ENCODE measurements around the gene CHCHD3. TPM values are rescaled to one million over a fixed set of nuclear protein-coding genes. Genes with fewer than 3 reads are reported as not detected.

CHCHD3 gene
- total RNA-seq, 1 experiment from 2014 or later, result 89.9 TPM

DNA sequence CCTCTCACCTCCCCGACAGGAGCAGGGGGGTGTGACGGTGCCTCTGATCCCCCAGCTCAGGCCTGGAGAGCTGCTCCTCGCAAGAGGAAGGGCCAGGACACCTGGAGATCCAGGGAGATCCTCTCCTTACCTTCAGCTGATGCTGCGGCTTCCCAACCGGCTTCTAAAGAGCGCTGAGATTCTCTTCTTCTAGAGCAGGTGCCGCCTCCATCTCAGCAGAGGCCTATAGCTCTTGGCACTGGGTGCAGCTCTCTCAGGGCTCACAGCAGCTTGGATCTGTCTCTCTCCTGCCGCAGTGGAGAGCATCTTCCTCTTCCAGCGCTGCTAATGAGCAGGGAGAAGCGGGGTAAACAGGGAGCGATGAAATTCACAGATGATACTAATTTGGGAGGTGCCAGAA, 316.0 kb downstream of the CHCHD3 start:
- intact Hi-C loops (cut with micrococcal nuclease; ENCODE audit: unreplicated experiment), result no loop called here
- no peak overlapping the region for H3K27ac Mint-ChIP-seq (ENCODE audit: unreplicated experiment)
- peaks cover 20% of the 10 kb centered on the region for H3K27me3 Mint-ChIP-seq (ENCODE audit: unreplicated experiment)
- H3K36me3 Mint-ChIP-seq (ENCODE audit: insufficient read depth, unreplicated experiment), result no peaks in the 10 kb centered on the region
- CTCF ChIA-PET, result no interaction called here
- BruUV-seq (replicated peaks), result no TSS peak
- no peak for DNase-seq
- no peaks in the 10 kb centered on the region for H3K4me1 Mint-ChIP-seq (ENCODE audit: low read depth, unreplicated experiment)
- TF ChIP-seq, protein P1, sequence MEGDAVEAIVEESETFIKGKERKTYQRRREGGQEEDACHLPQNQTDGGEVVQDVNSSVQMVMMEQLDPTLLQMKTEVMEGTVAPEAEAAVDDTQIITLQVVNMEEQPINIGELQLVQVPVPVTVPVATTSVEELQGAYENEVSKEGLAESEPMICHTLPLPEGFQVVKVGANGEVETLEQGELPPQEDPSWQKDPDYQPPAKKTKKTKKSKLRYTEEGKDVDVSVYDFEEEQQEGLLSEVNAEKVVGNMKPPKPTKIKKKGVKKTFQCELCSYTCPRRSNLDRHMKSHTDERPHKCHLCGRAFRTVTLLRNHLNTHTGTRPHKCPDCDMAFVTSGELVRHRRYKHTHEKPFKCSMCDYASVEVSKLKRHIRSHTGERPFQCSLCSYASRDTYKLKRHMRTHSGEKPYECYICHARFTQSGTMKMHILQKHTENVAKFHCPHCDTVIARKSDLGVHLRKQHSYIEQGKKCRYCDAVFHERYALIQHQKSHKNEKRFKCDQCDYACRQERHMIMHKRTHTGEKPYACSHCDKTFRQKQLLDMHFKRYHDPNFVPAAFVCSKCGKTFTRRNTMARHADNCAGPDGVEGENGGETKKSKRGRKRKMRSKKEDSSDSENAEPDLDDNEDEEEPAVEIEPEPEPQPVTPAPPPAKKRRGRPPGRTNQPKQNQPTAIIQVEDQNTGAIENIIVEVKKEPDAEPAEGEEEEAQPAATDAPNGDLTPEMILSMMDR (IDR thresholded peaks at IDR 0.05; ENCODE audit: unreplicated experiment), result no peak
- no peak overlapping the region for H3K4me3 Mint-ChIP-seq (ENCODE audit: low read depth, unreplicated experiment)
- H3K9me3 Mint-ChIP-seq (ENCODE audit: low read depth, unreplicated experiment), result peaks cover 4% of the 10 kb centered on the region

DNA sequence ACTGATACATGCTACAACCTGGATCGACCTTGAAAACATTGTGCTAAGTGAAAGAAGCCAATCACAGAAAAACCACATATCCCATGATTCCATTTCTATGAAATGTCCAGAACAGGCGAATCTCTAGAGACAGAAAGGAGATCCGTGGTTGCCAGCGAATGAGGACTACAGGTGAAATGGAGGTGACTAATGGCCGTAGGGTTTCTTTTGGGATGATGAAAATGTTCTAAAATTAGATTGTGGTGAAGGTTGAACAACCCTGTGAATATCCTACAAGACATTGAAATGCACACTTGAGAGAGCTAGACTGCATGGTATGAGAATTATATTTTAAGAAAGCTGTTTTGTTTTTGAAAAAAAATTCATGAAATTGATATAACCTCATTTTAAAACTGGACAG, 317.1 kb downstream of the CHCHD3 start:
- H3K36me3 Mint-ChIP-seq (ENCODE audit: insufficient read depth, unreplicated experiment), result no peaks in the 10 kb centered on the region
- H3K4me3 Mint-ChIP-seq (ENCODE audit: low read depth, unreplicated experiment), result no peak overlapping the region
- no peak for DNase-seq
- BruUV-seq (replicated peaks), result no TSS peak
- H3K27me3 Mint-ChIP-seq (ENCODE audit: unreplicated experiment), result peaks cover 20% of the 10 kb centered on the region
- H3K4me1 Mint-ChIP-seq (ENCODE audit: low read depth, unreplicated experiment), result no peaks in the 10 kb centered on the region
- CTCF ChIA-PET, result no interaction called here
- peaks cover 4% of the 10 kb centered on the region for H3K9me3 Mint-ChIP-seq (ENCODE audit: low read depth, unreplicated experiment)
- TF ChIP-seq, protein P1 (IDR thresholded peaks at IDR 0.05; ENCODE audit: unreplicated experiment), result no peak
- no peak overlapping the region for H3K27ac Mint-ChIP-seq (ENCODE audit: unreplicated experiment)
- intact Hi-C loops (cut with micrococcal nuclease; ENCODE audit: unreplicated experiment), result no loop called here

DNA sequence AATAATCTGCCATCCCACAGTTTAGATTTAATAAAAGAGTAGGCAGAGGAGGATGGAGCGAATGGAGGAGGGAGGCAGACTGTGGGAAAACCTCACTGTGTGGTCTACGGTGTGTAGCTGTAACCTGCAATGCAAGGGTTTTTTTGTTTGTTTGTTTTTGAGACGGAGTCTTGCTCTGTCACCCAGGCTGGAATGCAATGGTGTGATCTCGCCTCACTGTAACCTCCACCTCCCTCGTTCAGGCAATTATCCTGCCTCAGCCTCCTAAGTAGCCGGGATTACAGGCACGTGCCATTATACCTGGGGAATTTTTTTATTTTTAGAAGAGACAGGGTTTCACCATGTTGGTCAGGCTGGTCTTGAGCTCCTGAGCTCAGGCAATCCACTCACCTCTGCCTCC, 321.0 kb downstream of the CHCHD3 start:
- H3K9me3 Mint-ChIP-seq (ENCODE audit: low read depth, unreplicated experiment), result no peaks in the 10 kb centered on the region
- intact Hi-C loops (cut with micrococcal nuclease; ENCODE audit: unreplicated experiment), result no loop called here
- H3K4me3 Mint-ChIP-seq (ENCODE audit: low read depth, unreplicated experiment), result no peak overlapping the region
- H3K27me3 Mint-ChIP-seq (ENCODE audit: unreplicated experiment), result peaks cover 5% of the 10 kb centered on the region
- BruUV-seq (replicated peaks), result no TSS peak
- TF ChIP-seq, protein P1 (IDR thresholded peaks at IDR 0.05; ENCODE audit: unreplicated experiment), result no peak
- H3K27ac Mint-ChIP-seq (ENCODE audit: unreplicated experiment), result no peak overlapping the region
- no peak for DNase-seq
- CTCF ChIA-PET, result no interaction called here
- no peaks in the 10 kb centered on the region for H3K36me3 Mint-ChIP-seq (ENCODE audit: insufficient read depth, unreplicated experiment)
- H3K4me1 Mint-ChIP-seq (ENCODE audit: low read depth, unreplicated experiment), result no peaks in the 10 kb centered on the region

DNA sequence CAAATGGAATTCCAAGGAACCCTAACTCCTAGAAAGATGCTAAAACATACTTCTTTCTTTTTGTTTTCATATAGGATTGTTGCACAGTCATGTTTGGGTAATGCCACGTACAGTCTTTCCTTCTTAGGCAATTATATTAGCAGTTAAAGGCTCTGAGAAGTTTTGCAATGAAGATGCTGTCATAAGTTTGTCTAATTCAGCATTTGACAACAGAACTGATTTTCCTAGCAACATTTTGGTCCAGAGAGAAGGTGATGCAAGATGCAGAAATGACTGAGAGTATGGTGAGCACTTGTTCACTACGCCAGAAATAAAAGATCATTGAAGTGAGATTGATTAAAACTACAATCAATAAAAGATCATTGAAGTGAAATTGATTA, 321.7 kb downstream of the CHCHD3 start:
- no peaks in the 10 kb centered on the region for H3K36me3 Mint-ChIP-seq (ENCODE audit: insufficient read depth, unreplicated experiment)
- no peak for DNase-seq
- BruUV-seq (replicated peaks), result no TSS peak
- TF ChIP-seq, protein P1 (IDR thresholded peaks at IDR 0.05; ENCODE audit: unreplicated experiment), result no peak
- H3K4me3 Mint-ChIP-seq (ENCODE audit: low read depth, unreplicated experiment), result no peak overlapping the region
- no peak overlapping the region for H3K27ac Mint-ChIP-seq (ENCODE audit: unreplicated experiment)
- CTCF ChIA-PET, result no interaction called here
- no peaks in the 10 kb centered on the region for H3K4me1 Mint-ChIP-seq (ENCODE audit: low read depth, unreplicated experiment)
- intact Hi-C loops (cut with micrococcal nuclease; ENCODE audit: unreplicated experiment), result no loop called here
- no peaks in the 10 kb centered on the region for H3K9me3 Mint-ChIP-seq (ENCODE audit: low read depth, unreplicated experiment)
- peaks cover 2% of the 10 kb centered on the region for H3K27me3 Mint-ChIP-seq (ENCODE audit: unreplicated experiment)

Measured in Calu3 (cell line).